Adrenal gland (tissue), 5 donors: ENCODE results near the gene XPA.

Experiments used
- POLR2A ChIP-seq, 2 donors: fragments of 450-650 bp; IDR thresholded peaks; one replicate each; pipeline ENCODE4 v1.6.1; 2017; ENCODE audit warnings: antibody characterized with exemption in 2 of 2, mild to moderate bottlenecking in 2 of 2, moderate library complexity in 1 of 2
- TF ChIP-seq, protein P1 (sequence below), 6 experiments: fragments of 450-650 bp in 4 of 6; fragments of 200-600 bp in 2 of 6; sonication (generic) in 1 of 6; IDR thresholded peaks; 1 replicate in 5 of 6; 2 replicates in 1 of 6; pipeline versions ENCODE4 v1.5.1 to v1.8.0; 2016 to 2021; ENCODE audit warnings: antibody characterized with exemption in 6 of 6, mild to moderate bottlenecking in 2 of 6, moderate library complexity in 1 of 6
- donor health status: DM: no; HTN: no; CAD: no.

DNA sequence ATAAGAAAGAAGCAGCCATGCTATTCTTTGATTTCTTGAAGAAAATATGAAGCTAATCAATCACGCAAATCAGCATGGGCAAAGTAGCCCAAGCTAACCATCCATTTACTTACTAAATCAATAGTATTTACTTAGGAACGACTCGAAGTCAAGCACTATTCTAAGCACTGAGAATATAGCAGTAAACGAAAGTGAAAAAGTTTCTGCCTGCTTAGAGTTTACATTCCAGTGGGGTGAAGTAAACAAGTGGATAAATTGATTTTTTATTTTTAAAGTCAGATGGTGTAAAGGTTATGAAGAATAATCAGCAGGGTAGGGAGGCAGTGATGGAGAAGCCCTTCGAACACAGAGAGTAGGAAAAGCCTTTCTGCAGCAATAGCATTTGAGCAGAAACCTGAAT is 69.5 kb downstream of the XPA start:
- TF ChIP-seq, protein P1, sequence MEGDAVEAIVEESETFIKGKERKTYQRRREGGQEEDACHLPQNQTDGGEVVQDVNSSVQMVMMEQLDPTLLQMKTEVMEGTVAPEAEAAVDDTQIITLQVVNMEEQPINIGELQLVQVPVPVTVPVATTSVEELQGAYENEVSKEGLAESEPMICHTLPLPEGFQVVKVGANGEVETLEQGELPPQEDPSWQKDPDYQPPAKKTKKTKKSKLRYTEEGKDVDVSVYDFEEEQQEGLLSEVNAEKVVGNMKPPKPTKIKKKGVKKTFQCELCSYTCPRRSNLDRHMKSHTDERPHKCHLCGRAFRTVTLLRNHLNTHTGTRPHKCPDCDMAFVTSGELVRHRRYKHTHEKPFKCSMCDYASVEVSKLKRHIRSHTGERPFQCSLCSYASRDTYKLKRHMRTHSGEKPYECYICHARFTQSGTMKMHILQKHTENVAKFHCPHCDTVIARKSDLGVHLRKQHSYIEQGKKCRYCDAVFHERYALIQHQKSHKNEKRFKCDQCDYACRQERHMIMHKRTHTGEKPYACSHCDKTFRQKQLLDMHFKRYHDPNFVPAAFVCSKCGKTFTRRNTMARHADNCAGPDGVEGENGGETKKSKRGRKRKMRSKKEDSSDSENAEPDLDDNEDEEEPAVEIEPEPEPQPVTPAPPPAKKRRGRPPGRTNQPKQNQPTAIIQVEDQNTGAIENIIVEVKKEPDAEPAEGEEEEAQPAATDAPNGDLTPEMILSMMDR (IDR thresholded peaks at IDR 0.05) = no peak
- no peak for TF ChIP-seq POLR2A (IDR thresholded peaks at IDR 0.05)
